Measurements from ENCODE around the gene NFYA. TPM values are rescaled to one million over a fixed set of nuclear protein-coding genes. Genes with fewer than 3 reads are reported as not detected.

Gene NFYA
- total RNA-seq, 6 donors from 2014 or later: 18.5 to 33.0 (median 21.6) TPM

GRCh38 chr6:41088451-41088850, 15.7 kb downstream of the NFYA start:
- TF ChIP-seq POLR2AphosphoS5 (IDR thresholded peaks at IDR 0.05) (no peak), POLR2A (IDR thresholded peaks at IDR 0.05) (no peak), CTCF (IDR thresholded peaks at IDR 0.05) (no peak), EP300 (IDR thresholded peaks at IDR 0.05) (no peak)
- no peak for DNase-seq
- no peaks in the 10 kb centered on the region for H3K9me3 ChIP-seq
- H3K27me3 ChIP-seq: no peaks in the 10 kb centered on the region
- H3K4me1 ChIP-seq: no peaks in the 10 kb centered on the region
- H3K4me3 ChIP-seq: no peak overlapping the region
- 93% methylated on average over 4 of the region's 4 CpGs for WGBS, 2 donors
- no peak overlapping the region for H3K27ac ChIP-seq
- H3K36me3 ChIP-seq: peaks cover 47 to 88% (median 54%) of the 10 kb centered on the region in 4 donors
- ATAC-seq (ENCODE audit: low FRiP score in 2 of 2): no peak

DNA sequence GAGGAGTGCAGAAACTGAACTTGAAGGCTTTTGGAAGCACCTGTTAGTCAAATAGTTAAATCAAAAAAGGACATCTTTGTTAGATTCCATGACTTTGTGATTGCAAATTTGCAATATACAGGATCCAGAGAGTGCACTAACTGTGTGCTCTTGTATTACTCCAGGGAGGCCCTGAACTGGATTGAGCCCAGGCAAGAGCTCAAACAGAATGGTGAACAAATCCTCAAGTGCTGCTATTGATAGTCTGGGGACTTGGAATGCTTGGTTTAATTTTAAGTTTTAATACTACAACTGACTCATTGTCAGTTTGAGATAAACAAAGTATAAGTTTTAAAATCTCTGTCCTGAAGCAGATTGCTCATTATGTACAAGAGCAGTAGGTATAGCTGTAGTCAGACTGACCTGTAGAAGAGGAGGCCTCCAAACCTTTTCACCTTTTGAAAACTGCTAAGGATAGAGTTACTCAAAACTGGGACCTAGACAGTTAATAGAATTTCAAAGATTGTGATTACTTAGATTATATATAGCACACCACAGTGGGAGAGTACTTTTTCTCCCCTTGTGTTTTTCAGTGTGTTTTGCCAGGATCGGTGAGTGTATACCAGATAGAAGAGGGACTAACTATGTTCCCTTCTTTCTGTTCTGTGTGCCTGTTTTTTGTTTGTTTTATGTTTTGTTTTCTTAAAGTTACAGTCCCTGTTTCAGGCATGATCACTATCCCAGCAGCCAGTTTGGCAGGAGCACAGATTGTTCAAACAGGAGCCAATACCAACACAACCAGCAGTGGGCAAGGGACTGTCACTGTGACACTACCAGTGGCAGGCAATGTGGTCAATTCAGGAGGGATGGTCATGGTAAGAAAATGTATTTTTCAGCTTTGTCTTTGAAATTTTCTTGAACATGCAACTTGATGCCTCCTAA, 18.3 kb downstream of the NFYA start:
- H3K4me3 ChIP-seq: no peak overlapping the region
- ATAC-seq (ENCODE audit: low FRiP score in 2 of 2): no peak
- no peaks in the 10 kb centered on the region for H3K9me3 ChIP-seq
- no peak for TF ChIP-seq POLR2A (IDR thresholded peaks at IDR 0.05)
- no peak for TF ChIP-seq POLR2AphosphoS5 (IDR thresholded peaks at IDR 0.05)
- no peak for TF ChIP-seq CTCF (IDR thresholded peaks at IDR 0.05)
- TF ChIP-seq EP300 (IDR thresholded peaks at IDR 0.05): no peak
- no peak for DNase-seq
- no peaks in the 10 kb centered on the region for H3K27me3 ChIP-seq
- H3K27ac ChIP-seq: no peak overlapping the region
- 86 to 91% methylated on average over 1 of the region's 1 CpG for WGBS, 2 donors
- H3K4me1 ChIP-seq: no peaks in the 10 kb centered on the region
- H3K36me3 ChIP-seq: peaks cover 53 to 89% (median 70%) of the 10 kb centered on the region in 4 donors

- Histone ChIP-seq H3K27ac (no peak overlapping the region), H3K4me1 (no peaks in the 10 kb centered on the region), H3K4me3 (no peak overlapping the region), H3K36me3 (peaks cover 53 to 98% (median 84%) of the 10 kb centered on the region in 4 donors), H3K9me3 (no peaks in the 10 kb centered on the region), H3K27me3 (no peaks in the 10 kb centered on the region)
- TF ChIP-seq POLR2AphosphoS5 (IDR thresholded peaks at IDR 0.05) (no peak), EP300 (IDR thresholded peaks at IDR 0.05) (no peak), CTCF (IDR thresholded peaks at IDR 0.05) (no peak), POLR2A (IDR thresholded peaks at IDR 0.05) (no peak)
- ATAC-seq (ENCODE audit: low FRiP score in 2 of 2) (no peak), DNase-seq (no peak)
- 88 to 92% methylated on average over 4 of the region's 4 CpGs for WGBS, 2 donors
Measured at GRCh38 chr6:41092421-41093140, 19.8 kb downstream of the NFYA start.

- Histone ChIP-seq H3K9me3 (no peaks in the 10 kb centered on the region), H3K27ac (no peak overlapping the region), H3K4me3 (no peak overlapping the region), H3K36me3 (peaks cover 56 to 100% (median 93%) of the 10 kb centered on the region in 4 donors), H3K4me1 (no peaks in the 10 kb centered on the region), H3K27me3 (no peaks in the 10 kb centered on the region)
- 95 to 96% methylated on average over 6 of the region's 6 CpGs for WGBS, 2 donors
- DNase-seq (no peak), ATAC-seq (ENCODE audit: low FRiP score in 2 of 2) (no peak)
- TF ChIP-seq EP300 (IDR thresholded peaks at IDR 0.05) (no peak), POLR2AphosphoS5 (IDR thresholded peaks at IDR 0.05) (no peak), CTCF (IDR thresholded peaks at IDR 0.05) (no peak), POLR2A (IDR thresholded peaks at IDR 0.05) (no peak)
Measured at GRCh38 chr6:41093729-41094128, 21.0 kb downstream of the NFYA start.
